GM23338 (cell line): Measurements from ENCODE around the gene KRT74. TPM values are rescaled to one million over a fixed set of nuclear protein-coding genes. Genes with fewer than 3 reads are reported as not detected.

Source experiments
- ATAC-seq: fragments of 200-7000 bp; cut with Tn5 transposase; 3 replicates; pipeline ENCODE4 v1.9.1; 2020
- DNase-seq: peaks from one replicate; pipeline ENCODE4 v3.0.0-alpha.2; 2015; ENCODE audit warnings: low spot score
- H2AFZ ChIP-seq: fragments of 200-600 bp; sonication (generic); 2 replicates; pipeline ENCODE4 v1.8.0; 2016; ENCODE audit warnings: antibody characterized with exemption, mild to moderate bottlenecking, moderate library complexity
- H3F3A ChIP-seq: fragments of 200-600 bp; sonication (generic); replicated peaks from 2 replicates; pipeline ENCODE4 v1.8.0; 2017; ENCODE audit warnings: antibody characterized with exemption, mixed run types, low read depth
- H3K27ac ChIP-seq: fragments of 200-600 bp; sonication (generic); 2 replicates; pipeline ENCODE4 v1.6.1; 2016; ENCODE audit warnings: low read depth
- H3K27me3 ChIP-seq: fragments of 200-600 bp; sonication (generic); 2 replicates; pipeline ENCODE4 v1.8.0; 2016; ENCODE audit warnings: mild to moderate bottlenecking, mixed run types, moderate library complexity; ENCODE audit not compliant: insufficient read depth
- H3K36me3 ChIP-seq: fragments of 200-600 bp; sonication (generic); 2 replicates; pipeline ENCODE4 v1.8.0; 2016; ENCODE audit warnings: mild to moderate bottlenecking; ENCODE audit not compliant: insufficient read depth
- H3K4me1 ChIP-seq: fragments of 200-600 bp; sonication (generic); 2 replicates; pipeline ENCODE4 v1.8.0; 2016; ENCODE audit warnings: mild to moderate bottlenecking, moderate library complexity; ENCODE audit not compliant: insufficient read depth
- H3K4me2 ChIP-seq: fragments of 200-600 bp; sonication (generic); 2 replicates; pipeline ENCODE4 v1.7.1; 2017; ENCODE audit warnings: mixed run types
- H3K4me3 ChIP-seq: fragments of 200-600 bp; sonication (generic); 2 replicates; pipeline ENCODE4 v1.6.1; 2016; ENCODE audit warnings: mixed run types
- H3K79me2 ChIP-seq: fragments of 200-600 bp; sonication (generic); replicated peaks from 2 replicates; pipeline ENCODE4 v1.8.0; 2017; ENCODE audit warnings: mild to moderate bottlenecking; ENCODE audit not compliant: insufficient read depth
- H3K9me2 ChIP-seq: fragments of 200-600 bp; sonication (generic); 2 replicates; pipeline ENCODE4 v1.8.0; 2017; ENCODE audit not compliant: insufficient read depth
- H4K20me1 ChIP-seq: fragments of 200-600 bp; sonication (generic); replicated peaks from 2 replicates; pipeline ENCODE4 v1.8.0; 2017; ENCODE audit warnings: mild to moderate bottlenecking; ENCODE audit not compliant: insufficient read depth
- H3K27ac Mint-ChIP-seq: 2 replicates; pipeline ENCODE4 v1.8.0; 2020; ENCODE audit warnings: inconsistent platforms, mild to moderate bottlenecking, moderate library complexity, mixed read lengths
- H3K27me3 Mint-ChIP-seq: 3 replicates; pipeline ENCODE4 v1.8.0; 2022; ENCODE audit warnings: low read depth, mild to moderate bottlenecking, moderate library complexity, mixed read lengths, inconsistent platforms; ENCODE audit not compliant: insufficient read depth, poor library complexity
- H3K36me3 Mint-ChIP-seq: 3 replicates; pipeline ENCODE4 v1.8.0; 2021; ENCODE audit warnings: low read depth, mild to moderate bottlenecking, inconsistent platforms, moderate library complexity, mixed read lengths
- H3K4me1 Mint-ChIP-seq: 3 replicates; pipeline ENCODE4 v1.8.0; 2020; ENCODE audit warnings: mild to moderate bottlenecking, inconsistent platforms, mixed read lengths
- H3K4me3 Mint-ChIP-seq: 3 replicates; pipeline ENCODE4 v1.8.0; 2021; ENCODE audit warnings: moderate library complexity, mild to moderate bottlenecking, inconsistent platforms, mixed read lengths
- H3K9me3 Mint-ChIP-seq: 3 replicates; pipeline ENCODE4 v1.8.0; 2020; ENCODE audit warnings: moderate library complexity, mild to moderate bottlenecking, inconsistent platforms, mixed read lengths
- CREB1 ChIP-seq: fragments of 250-450 bp; sonication (Bioruptor Pico); IDR thresholded peaks from 2 replicates; pipeline ENCODE4 v1.5.0; 2020; ENCODE audit warnings: low read depth, mild to moderate bottlenecking, moderate library complexity
- EZH2 ChIP-seq: fragments of 200-600 bp; sonication (generic); IDR thresholded peaks from one replicate; pipeline ENCODE4 v1.8.0; 2017; ENCODE audit warnings: antibody characterized with exemption, mild to moderate bottlenecking, low read depth; ENCODE audit not compliant: unreplicated experiment
- JUNB ChIP-seq: IDR thresholded peaks from one replicate; pipeline ENCODE4 v1.6.1; 2016; ENCODE audit warnings: antibody characterized with exemption; ENCODE audit not compliant: unreplicated experiment
- POLR2AphosphoS5 ChIP-seq: IDR thresholded peaks from 2 replicates; pipeline ENCODE4 v1.6.1; 2016; ENCODE audit warnings: antibody characterized with exemption, low read depth
- ZNF114 ChIP-seq: fragments of 250-450 bp; sonication (Bioruptor Pico); IDR thresholded peaks from 2 replicates; pipeline ENCODE4 v1.5.0; 2020; ENCODE audit warnings: mild to moderate bottlenecking, moderate library complexity
- ZNF331 ChIP-seq: fragments of 250-450 bp; sonication (Bioruptor Pico); IDR thresholded peaks from 2 replicates; pipeline ENCODE4 v1.5.0; 2020; ENCODE audit warnings: low read depth, mild to moderate bottlenecking, moderate library complexity
- polyA plus RNA-seq: library from polyadenylated mRNA; unstranded; fragments of >200 nt; fragmentation: Nextera tagmentation; extraction: Ambion mirVana; gene quantifications from 2 replicates; pipeline ENCODE4 v1.2.1, GENCODE V29; 2016
- total RNA-seq: library from RNA; depleted of rRNA; stranded (reverse); fragments of >200 nt; shearing (Covaris generic); gene quantifications from 2 replicates; pipeline ENCODE4 v1.2.3, GENCODE V29; 2014
- TF ChIP-seq, protein P1 (sequence below): IDR thresholded peaks from one replicate; pipeline ENCODE4 v1.6.1; 2018; ENCODE audit warnings: antibody characterized with exemption; ENCODE audit not compliant: unreplicated experiment
- TF ChIP-seq, protein P2 (sequence below): fragments of 250-450 bp; sonication (Bioruptor Pico); IDR thresholded peaks from 2 replicates; pipeline ENCODE4 v1.5.0; 2020; ENCODE audit warnings: mild to moderate bottlenecking, moderate library complexity
- TF ChIP-seq, protein P3 (sequence below), 2 experiments: fragments of 200-600 bp in 1 of 2; sonication (generic) in 1 of 2; conservative IDR thresholded peaks; 2 replicates each; pipeline versions ENCODE4 v1.5.1 to v1.6.1; 2016 to 2017; ENCODE audit warnings: antibody characterized with exemption in 2 of 2, low read depth in 2 of 2, mild to moderate bottlenecking in 2 of 2, moderate library complexity in 1 of 2

The KRT74 gene
- total and polyA plus RNA-seq, 2 experiments from 2014 or later, result not detected

DNA sequence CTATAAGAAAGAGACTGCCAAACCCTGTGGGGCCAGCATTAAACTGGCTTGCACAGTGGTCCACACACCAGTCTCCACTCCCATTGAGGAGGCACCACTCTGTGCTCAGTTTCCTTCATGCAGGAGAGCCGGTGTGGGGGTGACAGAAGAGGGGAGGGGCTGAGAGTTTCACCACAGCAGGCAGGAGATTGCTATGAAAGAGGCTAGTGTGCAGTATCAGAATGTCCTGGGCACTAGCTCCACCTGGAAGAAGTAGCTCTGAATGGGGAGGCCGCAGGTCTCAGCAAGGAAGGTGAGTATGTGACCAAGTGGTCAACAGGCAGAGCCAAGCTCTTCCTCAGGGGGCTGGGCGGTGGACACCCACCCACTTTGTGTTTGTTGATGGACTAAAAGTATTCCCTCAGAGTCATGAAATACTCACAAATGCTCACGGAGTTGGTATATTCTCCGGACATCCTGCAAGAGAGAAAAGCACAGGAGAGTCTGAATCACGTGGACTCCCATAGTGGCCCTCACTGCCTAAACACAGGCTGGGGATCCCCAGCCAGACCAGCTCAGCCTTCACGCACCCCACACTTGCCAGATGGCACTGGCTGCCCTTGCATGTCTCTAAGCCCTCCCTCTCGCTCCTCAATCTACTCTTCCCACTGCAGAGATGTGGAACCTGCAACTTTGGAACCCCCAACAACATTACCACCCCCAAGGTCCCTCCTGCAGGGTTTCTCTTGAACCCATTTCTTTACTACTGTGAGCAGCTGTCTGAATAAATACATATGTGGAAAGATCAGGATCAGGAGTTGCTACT, 35.4 kb upstream of the KRT74 start:
- Histone ChIP-seq H3K27me3 (no peaks in the 10 kb centered on the region), H3K4me1 (no peaks in the 10 kb centered on the region), H3K9me2 (0 out of 2 replicates have a peak, but pooled peaks cover 5% of the 10 kb centered on the region), H4K20me1 (no peaks in the 10 kb centered on the region), H3K27ac (no peak overlapping the region), H3K4me2 (no peak overlapping the region), H2AFZ (no peak overlapping the region), H3K79me2 (no peaks in the 10 kb centered on the region), H3K4me3 (no peak overlapping the region), H3K36me3 (no peaks in the 10 kb centered on the region), H3F3A (no peaks in the 10 kb centered on the region)
- Mint-ChIP-seq H3K27ac (no peak overlapping the region), H3K9me3 (no peaks in the 10 kb centered on the region), H3K4me3 (no peak overlapping the region), H3K27me3 (peaks cover 2% of the 10 kb centered on the region), H3K4me1 (no peaks in the 10 kb centered on the region), H3K36me3 (no peaks in the 10 kb centered on the region)
- DNase-seq (no peak), ATAC-seq (no peak)
- TF ChIP-seq POLR2AphosphoS5 (no peak), ZNF331 (no peak)

DNA sequence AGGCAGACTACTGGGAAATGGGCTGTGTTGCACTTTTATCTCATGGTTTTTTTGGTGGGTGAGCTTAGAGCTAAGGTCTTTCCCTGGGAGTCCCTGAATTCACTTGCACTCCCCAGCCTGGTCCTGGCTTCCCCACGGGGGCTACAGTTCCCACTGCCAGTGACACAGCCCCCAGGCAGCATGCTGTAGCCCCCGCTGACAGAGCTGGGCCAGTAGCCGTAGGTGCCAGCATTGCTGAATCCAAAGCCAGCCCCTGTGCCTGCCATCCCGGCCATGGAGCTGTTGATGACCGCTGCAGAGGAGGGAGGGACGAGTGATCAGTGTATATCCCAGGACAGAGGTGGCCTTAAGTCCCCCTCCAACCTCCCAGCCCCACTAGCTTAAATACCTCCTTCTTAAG, 34.5 kb upstream of the KRT74 start:
- Mint-ChIP-seq H3K4me3 (no peak overlapping the region), H3K27ac (no peak overlapping the region), H3K9me3 (no peaks in the 10 kb centered on the region), H3K4me1 (no peaks in the 10 kb centered on the region), H3K36me3 (no peaks in the 10 kb centered on the region), H3K27me3 (peaks cover 2% of the 10 kb centered on the region)
- Histone ChIP-seq H3K27me3 (no peaks in the 10 kb centered on the region), H3F3A (no peaks in the 10 kb centered on the region), H3K9me2 (0 out of 2 replicates have a peak, but pooled peaks cover 5% of the 10 kb centered on the region), H3K4me1 (no peaks in the 10 kb centered on the region), H3K27ac (no peak overlapping the region), H3K79me2 (no peaks in the 10 kb centered on the region), H3K36me3 (no peaks in the 10 kb centered on the region), H2AFZ (no peak overlapping the region), H4K20me1 (no peaks in the 10 kb centered on the region), H3K4me3 (no peak overlapping the region), H3K4me2 (no peak overlapping the region)
- no peak for DNase-seq
- ATAC-seq, result no peak
- no peak for TF ChIP-seq JUNB
- TF ChIP-seq, protein P1, sequence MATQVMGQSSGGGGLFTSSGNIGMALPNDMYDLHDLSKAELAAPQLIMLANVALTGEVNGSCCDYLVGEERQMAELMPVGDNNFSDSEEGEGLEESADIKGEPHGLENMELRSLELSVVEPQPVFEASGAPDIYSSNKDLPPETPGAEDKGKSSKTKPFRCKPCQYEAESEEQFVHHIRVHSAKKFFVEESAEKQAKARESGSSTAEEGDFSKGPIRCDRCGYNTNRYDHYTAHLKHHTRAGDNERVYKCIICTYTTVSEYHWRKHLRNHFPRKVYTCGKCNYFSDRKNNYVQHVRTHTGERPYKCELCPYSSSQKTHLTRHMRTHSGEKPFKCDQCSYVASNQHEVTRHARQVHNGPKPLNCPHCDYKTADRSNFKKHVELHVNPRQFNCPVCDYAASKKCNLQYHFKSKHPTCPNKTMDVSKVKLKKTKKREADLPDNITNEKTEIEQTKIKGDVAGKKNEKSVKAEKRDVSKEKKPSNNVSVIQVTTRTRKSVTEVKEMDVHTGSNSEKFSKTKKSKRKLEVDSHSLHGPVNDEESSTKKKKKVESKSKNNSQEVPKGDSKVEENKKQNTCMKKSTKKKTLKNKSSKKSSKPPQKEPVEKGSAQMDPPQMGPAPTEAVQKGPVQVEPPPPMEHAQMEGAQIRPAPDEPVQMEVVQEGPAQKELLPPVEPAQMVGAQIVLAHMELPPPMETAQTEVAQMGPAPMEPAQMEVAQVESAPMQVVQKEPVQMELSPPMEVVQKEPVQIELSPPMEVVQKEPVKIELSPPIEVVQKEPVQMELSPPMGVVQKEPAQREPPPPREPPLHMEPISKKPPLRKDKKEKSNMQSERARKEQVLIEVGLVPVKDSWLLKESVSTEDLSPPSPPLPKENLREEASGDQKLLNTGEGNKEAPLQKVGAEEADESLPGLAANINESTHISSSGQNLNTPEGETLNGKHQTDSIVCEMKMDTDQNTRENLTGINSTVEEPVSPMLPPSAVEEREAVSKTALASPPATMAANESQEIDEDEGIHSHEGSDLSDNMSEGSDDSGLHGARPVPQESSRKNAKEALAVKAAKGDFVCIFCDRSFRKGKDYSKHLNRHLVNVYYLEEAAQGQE, result no peak
- TF ChIP-seq EZH2, result no peak
- no peak for TF ChIP-seq CREB1
- TF ChIP-seq, protein P2, sequence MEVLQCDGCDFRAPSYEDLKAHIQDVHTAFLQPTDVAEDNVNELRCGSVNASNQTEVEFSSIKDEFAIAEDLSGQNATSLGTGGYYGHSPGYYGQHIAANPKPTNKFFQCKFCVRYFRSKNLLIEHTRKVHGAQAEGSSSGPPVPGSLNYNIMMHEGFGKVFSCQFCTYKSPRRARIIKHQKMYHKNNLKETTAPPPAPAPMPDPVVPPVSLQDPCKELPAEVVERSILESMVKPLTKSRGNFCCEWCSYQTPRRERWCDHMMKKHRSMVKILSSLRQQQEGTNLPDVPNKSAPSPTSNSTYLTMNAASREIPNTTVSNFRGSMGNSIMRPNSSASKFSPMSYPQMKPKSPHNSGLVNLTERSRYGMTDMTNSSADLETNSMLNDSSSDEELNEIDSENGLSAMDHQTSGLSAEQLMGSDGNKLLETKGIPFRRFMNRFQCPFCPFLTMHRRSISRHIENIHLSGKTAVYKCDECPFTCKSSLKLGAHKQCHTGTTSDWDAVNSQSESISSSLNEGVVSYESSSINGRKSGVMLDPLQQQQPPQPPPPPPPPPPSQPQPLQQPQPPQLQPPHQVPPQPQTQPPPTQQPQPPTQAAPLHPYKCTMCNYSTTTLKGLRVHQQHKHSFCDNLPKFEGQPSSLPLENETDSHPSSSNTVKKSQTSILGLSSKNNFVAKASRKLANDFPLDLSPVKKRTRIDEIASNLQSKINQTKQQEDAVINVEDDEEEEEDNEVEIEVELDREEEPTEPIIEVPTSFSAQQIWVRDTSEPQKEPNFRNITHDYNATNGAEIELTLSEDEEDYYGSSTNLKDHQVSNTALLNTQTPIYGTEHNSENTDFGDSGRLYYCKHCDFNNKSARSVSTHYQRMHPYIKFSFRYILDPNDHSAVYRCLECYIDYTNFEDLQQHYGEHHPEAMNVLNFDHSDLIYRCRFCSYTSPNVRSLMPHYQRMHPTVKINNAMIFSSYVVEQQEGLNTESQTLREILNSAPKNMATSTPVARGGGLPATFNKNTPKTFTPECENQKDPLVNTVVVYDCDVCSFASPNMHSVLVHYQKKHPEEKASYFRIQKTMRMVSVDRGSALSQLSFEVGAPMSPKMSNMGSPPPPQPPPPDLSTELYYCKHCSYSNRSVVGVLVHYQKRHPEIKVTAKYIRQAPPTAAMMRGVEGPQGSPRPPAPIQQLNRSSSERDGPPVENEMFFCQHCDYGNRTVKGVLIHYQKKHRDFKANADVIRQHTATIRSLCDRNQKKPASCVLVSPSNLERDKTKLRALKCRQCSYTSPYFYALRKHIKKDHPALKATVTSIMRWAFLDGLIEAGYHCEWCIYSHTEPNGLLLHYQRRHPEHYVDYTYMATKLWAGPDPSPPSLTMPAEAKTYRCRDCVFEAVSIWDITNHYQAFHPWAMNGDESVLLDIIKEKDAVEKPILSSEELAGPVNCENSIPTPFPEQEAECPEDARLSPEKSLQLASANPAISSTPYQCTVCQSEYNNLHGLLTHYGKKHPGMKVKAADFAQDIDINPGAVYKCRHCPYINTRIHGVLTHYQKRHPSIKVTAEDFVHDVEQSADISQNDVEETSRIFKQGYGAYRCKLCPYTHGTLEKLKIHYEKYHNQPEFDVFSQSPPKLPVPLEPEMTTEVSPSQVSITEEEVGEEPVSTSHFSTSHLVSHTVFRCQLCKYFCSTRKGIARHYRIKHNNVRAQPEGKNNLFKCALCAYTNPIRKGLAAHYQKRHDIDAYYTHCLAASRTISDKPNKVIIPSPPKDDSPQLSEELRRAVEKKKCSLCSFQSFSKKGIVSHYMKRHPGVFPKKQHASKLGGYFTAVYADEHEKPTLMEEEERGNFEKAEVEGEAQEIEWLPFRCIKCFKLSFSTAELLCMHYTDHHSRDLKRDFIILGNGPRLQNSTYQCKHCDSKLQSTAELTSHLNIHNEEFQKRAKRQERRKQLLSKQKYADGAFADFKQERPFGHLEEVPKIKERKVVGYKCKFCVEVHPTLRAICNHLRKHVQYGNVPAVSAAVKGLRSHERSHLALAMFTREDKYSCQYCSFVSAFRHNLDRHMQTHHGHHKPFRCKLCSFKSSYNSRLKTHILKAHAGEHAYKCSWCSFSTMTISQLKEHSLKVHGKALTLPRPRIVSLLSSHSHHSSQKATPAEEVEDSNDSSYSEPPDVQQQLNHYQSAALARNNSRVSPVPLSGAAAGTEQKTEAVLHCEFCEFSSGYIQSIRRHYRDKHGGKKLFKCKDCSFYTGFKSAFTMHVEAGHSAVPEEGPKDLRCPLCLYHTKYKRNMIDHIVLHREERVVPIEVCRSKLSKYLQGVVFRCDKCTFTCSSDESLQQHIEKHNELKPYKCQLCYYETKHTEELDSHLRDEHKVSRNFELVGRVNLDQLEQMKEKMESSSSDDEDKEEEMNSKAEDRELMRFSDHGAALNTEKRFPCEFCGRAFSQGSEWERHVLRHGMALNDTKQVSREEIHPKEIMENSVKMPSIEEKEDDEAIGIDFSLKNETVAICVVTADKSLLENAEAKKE (CRISPR knock-in tag), result no peak
- no peak for TF ChIP-seq ZNF114 (CRISPR knock-in tag)
- TF ChIP-seq POLR2AphosphoS5, result no peak
- TF ChIP-seq, protein P3, sequence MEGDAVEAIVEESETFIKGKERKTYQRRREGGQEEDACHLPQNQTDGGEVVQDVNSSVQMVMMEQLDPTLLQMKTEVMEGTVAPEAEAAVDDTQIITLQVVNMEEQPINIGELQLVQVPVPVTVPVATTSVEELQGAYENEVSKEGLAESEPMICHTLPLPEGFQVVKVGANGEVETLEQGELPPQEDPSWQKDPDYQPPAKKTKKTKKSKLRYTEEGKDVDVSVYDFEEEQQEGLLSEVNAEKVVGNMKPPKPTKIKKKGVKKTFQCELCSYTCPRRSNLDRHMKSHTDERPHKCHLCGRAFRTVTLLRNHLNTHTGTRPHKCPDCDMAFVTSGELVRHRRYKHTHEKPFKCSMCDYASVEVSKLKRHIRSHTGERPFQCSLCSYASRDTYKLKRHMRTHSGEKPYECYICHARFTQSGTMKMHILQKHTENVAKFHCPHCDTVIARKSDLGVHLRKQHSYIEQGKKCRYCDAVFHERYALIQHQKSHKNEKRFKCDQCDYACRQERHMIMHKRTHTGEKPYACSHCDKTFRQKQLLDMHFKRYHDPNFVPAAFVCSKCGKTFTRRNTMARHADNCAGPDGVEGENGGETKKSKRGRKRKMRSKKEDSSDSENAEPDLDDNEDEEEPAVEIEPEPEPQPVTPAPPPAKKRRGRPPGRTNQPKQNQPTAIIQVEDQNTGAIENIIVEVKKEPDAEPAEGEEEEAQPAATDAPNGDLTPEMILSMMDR (conservative IDR thresholded peaks at IDR 0.05; ENCODE audit: low read depth in 2 of 2), result no peak
